Measurements from ENCODE around the gene SETDB2. TPM values are rescaled to one million over a fixed set of nuclear protein-coding genes. Genes with fewer than 3 reads are reported as not detected.

The SETDB2 gene
- 17.4 TPM for total RNA-seq (2013)
- 1 to 10 TPM; 4.8 to 6.8 (median 6.4) TPM for polyA plus RNA-seq
- 5.1 and 15.5 TPM in 2 replicates for polyA minus RNA-seq
- total RNA-seq: 16.8 to 122 (median 69.7) reads per million in 11 experiments

DNA sequence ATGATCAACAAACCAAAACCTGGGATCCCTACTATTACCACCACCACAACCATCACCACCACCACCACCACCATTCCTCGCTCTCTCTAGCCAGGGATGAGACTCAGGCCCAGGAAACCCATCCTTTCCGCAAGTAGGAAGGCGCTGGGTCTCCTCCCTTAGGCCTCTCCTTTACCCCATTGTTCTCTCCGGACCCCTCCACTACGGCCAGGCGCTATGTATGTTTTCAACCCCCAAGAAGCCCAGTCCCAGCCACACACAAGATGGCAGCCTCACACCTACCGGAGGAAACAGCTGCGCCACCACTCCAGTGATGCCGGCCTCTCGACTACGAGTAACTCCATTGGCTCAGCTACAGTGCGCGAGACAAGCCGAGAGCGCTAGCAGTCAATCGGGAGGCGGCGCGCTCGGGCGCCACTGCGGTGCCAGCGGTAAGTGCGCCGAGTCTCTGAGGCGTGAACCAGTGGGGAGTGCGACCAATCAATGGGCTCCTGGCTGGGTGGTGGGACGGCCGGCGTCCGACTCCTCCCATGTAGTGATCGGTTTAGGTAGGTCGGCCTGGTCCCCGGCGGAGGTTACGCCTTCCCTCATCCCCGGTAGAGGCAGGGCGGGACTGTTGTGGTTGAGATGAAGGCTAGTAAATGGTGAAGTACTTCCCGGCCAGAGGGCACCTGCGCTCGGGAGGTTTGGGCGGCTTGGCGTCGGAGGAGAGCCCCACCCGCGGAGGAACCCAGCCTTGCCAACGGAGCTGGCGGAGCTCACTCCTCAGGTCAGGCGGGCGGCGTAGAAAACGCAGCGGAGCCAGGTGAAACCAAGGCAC, at the start of gene SETDB2, which contains the start of gene CAB39L:
SETDB2 (plus strand) TSS at position 571 of the 820 bp plus-strand sequence. CDS start 7,620 bp downstream, outside the sequence.
CAB39L (minus strand) TSS at position 361 of the 820 bp plus-strand sequence. CDS start 61,154 bp downstream, outside the sequence.
- H3K79me2 ChIP-seq (ENCODE audit: insufficient read depth, low read length): peaks cover 38% of the 10 kb centered on the region
- peaks cover 27 to 48% of the 10 kb centered on the region in 2 donors for H3K4me1 ChIP-seq (ENCODE audit: control insufficient read depth in 1 of 2, insufficient read depth in 2 of 2, low read length in 2 of 2)
- no peaks in the 10 kb centered on the region for H4K20me1 ChIP-seq (ENCODE audit: insufficient read depth, low read length)
- H2AFZ ChIP-seq (ENCODE audit: insufficient read depth, low read depth, low read length, poor library complexity, severe bottlenecking): peak within 1 kb of the TSS; percentile 92
- peaks cover 2 to 3% of the 10 kb centered on the region in 2 donors for H3K36me3 Mint-ChIP-seq
- intact Hi-C loops (cut with micrococcal nuclease): loop anchor here in 1 of 2 donors (10.0 kb wide), 2 partner anchors 199 to 1439 kb away; partner anchors contain the start of genes CDADC1 and SUCLA2
- peak; percentile 29 for TF ChIP-seq CTCF (IDR thresholded peaks at IDR 0.05)
- under 1% methylated on average over 49 of the region's 53 CpGs for WGBS (ENCODE audit: insufficient coverage)
- H3K4me2 ChIP-seq (replicated peaks; ENCODE audit: extremely low read depth, low read length, poor library complexity, severe bottlenecking): peak within 1 kb of the TSS; percentile 87
- peaks cover 38% of the 10 kb centered on the region for H3K4me1 Mint-ChIP-seq
- peak within 1 kb of the TSS; percentile 98 to 100 for H3K27ac ChIP-seq (ENCODE audit: low read depth in 1 of 2, low read length in 2 of 2)
- peaks cover 0 to 4% (median 0%) of the 10 kb centered on the region in 7 donors for H3K9me3 Mint-ChIP-seq
- H3K36me3 ChIP-seq (replicated peaks in 1 of 2; ENCODE audit: control insufficient read depth in 1 of 2, insufficient read depth in 2 of 2, low read length in 2 of 2): no peaks in the 10 kb centered on the region
- DNase-seq: peak; percentile 97 to 99 (median 99)
- H3K27me3 ChIP-seq (ENCODE audit: control insufficient read depth in 2 of 2, insufficient read depth in 2 of 2, low read length in 2 of 2): no peaks in the 10 kb centered on the region
- H3K9me3 ChIP-seq (replicated peaks in 1 of 2; ENCODE audit: control insufficient read depth in 1 of 2, insufficient read depth in 1 of 2, low read length in 2 of 2): no peaks in the 10 kb centered on the region
- H3K4me3 Mint-ChIP-seq: peak within 1 kb of the TSS; percentile 92 to 97
- peak within 1 kb of the TSS; percentile 93 for H3K9ac ChIP-seq (ENCODE audit: insufficient read depth, low read length, poor library complexity, severe bottlenecking)
- peak within 1 kb of the TSS; percentile 74 to 99 (median 83) for H3K4me3 ChIP-seq (replicated peaks in 1 of 3; ENCODE audit: low read depth in 2 of 3, low read length in 3 of 3)
- H3K27ac Mint-ChIP-seq: peak within 1 kb of the TSS; percentile 97 to 100 (median 98)
- H3K27me3 Mint-ChIP-seq (ENCODE audit: low read depth in 3 of 3): peaks cover 0 to 1% (median 0%) of the 10 kb centered on the region in 3 donors

- H3K9me3 ChIP-seq (replicated peaks in 1 of 2; ENCODE audit: control insufficient read depth in 1 of 2, insufficient read depth in 1 of 2, low read length in 2 of 2): no peaks in the 10 kb centered on the region
- H3K79me2 ChIP-seq (ENCODE audit: insufficient read depth, low read length): no peaks in the 10 kb centered on the region
- H3K4me3 ChIP-seq (replicated peaks in 1 of 3; ENCODE audit: low read depth in 2 of 3, low read length in 3 of 3): no peak overlapping the region
- H3K27ac ChIP-seq (ENCODE audit: low read depth in 1 of 2, low read length in 2 of 2): no peak overlapping the region
- H3K36me3 Mint-ChIP-seq: no peaks in the 10 kb centered on the region
- no peaks in the 10 kb centered on the region for H4K20me1 ChIP-seq (ENCODE audit: insufficient read depth, low read length)
- H3K4me1 ChIP-seq (ENCODE audit: control insufficient read depth in 1 of 2, insufficient read depth in 2 of 2, low read length in 2 of 2): no peaks in the 10 kb centered on the region
- no peak for DNase-seq
- H3K4me1 Mint-ChIP-seq: no peaks in the 10 kb centered on the region
- no peak overlapping the region for H3K4me2 ChIP-seq (replicated peaks; ENCODE audit: extremely low read depth, low read length, poor library complexity, severe bottlenecking)
- no peak overlapping the region for H3K4me3 Mint-ChIP-seq
- no peak for TF ChIP-seq CTCF (IDR thresholded peaks at IDR 0.05)
- H3K9me3 Mint-ChIP-seq: peaks cover 0 to 2% (median 0%) of the 10 kb centered on the region in 7 donors
- intact Hi-C loops (cut with micrococcal nuclease): no loop called here
- no CpG with 5 or more reads among the region's 1 CpG for WGBS (ENCODE audit: insufficient coverage)
- H3K27me3 ChIP-seq (ENCODE audit: control insufficient read depth in 2 of 2, insufficient read depth in 2 of 2, low read length in 2 of 2): no peaks in the 10 kb centered on the region
- H3K9ac ChIP-seq (ENCODE audit: insufficient read depth, low read length, poor library complexity, severe bottlenecking): no peak overlapping the region
- no peak overlapping the region for H3K27ac Mint-ChIP-seq
- H3K27me3 Mint-ChIP-seq (ENCODE audit: low read depth in 3 of 3): peaks cover 0 to 5% (median 0%) of the 10 kb centered on the region in 3 donors
- H3K36me3 ChIP-seq (replicated peaks in 1 of 2; ENCODE audit: control insufficient read depth in 1 of 2, insufficient read depth in 2 of 2, low read length in 2 of 2): no peaks in the 10 kb centered on the region
- H2AFZ ChIP-seq (ENCODE audit: insufficient read depth, low read depth, low read length, poor library complexity, severe bottlenecking): no peak overlapping the region
These were observed 48.6 kb upstream of the SETDB2 start for GRCh38 chr13:49395451-49395865.

Data from CD14-positive monocyte (primary cell).